ENCODE data around the gene BID.

BID gene

GRCh38 chr22:17802822-17803221 lies 28.6 kb upstream of the BID start:
- no peak for DNase-seq

GRCh38 chr22:17802411-17802810 lies 28.1 kb upstream of the BID start:
- DNase-seq, result no peak

GRCh38 chr22:17797721-17798559 lies 23.7 kb upstream of the BID start:
- no peak for DNase-seq

- no peak for DNase-seq
These were observed 22.4 kb upstream of the BID start for GRCh38 chr22:17796695-17797094.

- DNase-seq, result no peak
These were observed 21.6 kb upstream of the BID start for GRCh38 chr22:17795661-17796548.

GRCh38 chr22:17794726-17795542 lies 20.7 kb upstream of the BID start:
- DNase-seq, result no peak

GRCh38 chr22:17792854-17793434 lies 18.7 kb upstream of the BID start:
- DNase-seq, result no peak

GRCh38 chr22:17792299-17792698 lies 18.0 kb upstream of the BID start:
- no peak for DNase-seq

- DNase-seq, result no peak
These were observed 16.9 kb upstream of the BID start for GRCh38 chr22:17791196-17791595.

- no peak for DNase-seq
These were observed 15.3 kb upstream of the BID start for GRCh38 chr22:17789379-17790200.

- DNase-seq, result no peak
These were observed 14.5 kb upstream of the BID start for GRCh38 chr22:17788528-17789378.

GRCh38 chr22:17787716-17788330 lies 13.6 kb upstream of the BID start:
- DNase-seq, result no peak

GRCh38 chr22:17787241-17787640 lies 13.0 kb upstream of the BID start:
- no peak for DNase-seq

GRCh38 chr22:17786435-17787161 lies 12.3 kb upstream of the BID start:
- DNase-seq, result no peak

GRCh38 chr22:17785185-17786184 lies 11.2 kb upstream of the BID start:
- peak; percentile 54 for DNase-seq

GRCh38 chr22:17784776-17785175 lies 10.5 kb upstream of the BID start:
- no peak for DNase-seq

GRCh38 chr22:17783773-17784480 lies 9.7 kb upstream of the BID start:
- no peak for DNase-seq

- no peak for DNase-seq
These were observed 9.0 kb upstream of the BID start for GRCh38 chr22:17783312-17783711.
